K562 (cell line): ENCODE data around the gene MRGPRX3. TPM values are rescaled to one million over a fixed set of nuclear protein-coding genes. Genes with fewer than 3 reads are reported as not detected.

Experiments used
- BHLHE40 ChIP-seq: IDR thresholded peaks from 2 replicates; pipeline ENCODE4 v1.6.1; 2011; ENCODE audit warnings: low read length, improper control_type of control experiment
- BRD4 ChIP-seq: fragments of 200-600 bp; sonication (generic); IDR thresholded peaks from 2 replicates; pipeline ENCODE4 v1.6.1; 2017; ENCODE audit warnings: inconsistent platforms
- FOXA3 ChIP-seq, 2 experiments: fragments of 450-650 bp in 1 of 2; sonication (generic) in 1 of 2; formaldehyde crosslinking; IDR thresholded peaks in 1 of 2; conservative IDR thresholded peaks in 1 of 2; 2 replicates each; pipeline versions ENCODE4 v1.4.0 to v1.8.0; 2020 to 2022; ENCODE audit warnings: mild to moderate bottlenecking in 2 of 2, missing genetic modification reagents in 1 of 2
- FOXP1 ChIP-seq: sonication (generic); formaldehyde crosslinking; IDR thresholded peaks from 2 replicates; pipeline ENCODE4 v1.8.0; 2022; ENCODE audit warnings: mild to moderate bottlenecking, missing genetic modification reagents
- HCFC1 ChIP-seq: IDR thresholded peaks from 2 replicates; pipeline ENCODE4 v1.6.1; 2012; ENCODE audit warnings: low read depth, low read length, improper control_type of control experiment
- KLF1 ChIP-seq: fragments of 450-650 bp; IDR thresholded peaks from 2 replicates; pipeline ENCODE4 v1.6.1; 2016; ENCODE audit warnings: missing genetic modification characterization, missing compliant biosample characterization
- LEF1 ChIP-seq: fragments of 450-650 bp; IDR thresholded peaks from 2 replicates; pipeline ENCODE4 v1.6.1; 2016; ENCODE audit warnings: mild to moderate bottlenecking
- MEIS2 ChIP-seq: fragments of 450-650 bp; IDR thresholded peaks from 2 replicates; pipeline ENCODE4 v1.6.1; 2014; ENCODE audit warnings: mild to moderate bottlenecking; ENCODE audit not compliant: partially characterized antibody
- NRF1 ChIP-seq, 2 experiments: fragments of 450-650 bp; IDR thresholded peaks in 1 of 2; conservative IDR thresholded peaks in 1 of 2; 2 replicates each; pipeline ENCODE4 v1.6.1; 2014; ENCODE audit warnings: mild to moderate bottlenecking in 2 of 2
- PTRF ChIP-seq: fragments of 450-650 bp; IDR thresholded peaks from 2 replicates; pipeline ENCODE4 v1.6.1; 2016; ENCODE audit warnings: mild to moderate bottlenecking, missing genetic modification characterization, missing compliant biosample characterization
- SAFB ChIP-seq: fragments of 200-400 bp; formaldehyde crosslinking; IDR thresholded peaks from 2 replicates; pipeline ENCODE4 v1.6.1; 2017; ENCODE audit warnings: low read depth, low read length, borderline replicate concordance
- SAP30 ChIP-seq: fragments of 200-600 bp; sonication (generic); IDR thresholded peaks from 2 replicates; pipeline ENCODE4 v1.6.1; 2012; ENCODE audit warnings: borderline replicate concordance, low read depth, mild to moderate bottlenecking, moderate library complexity, low read length, control low read depth, inconsistent platforms; ENCODE audit not compliant: insufficient read depth, poor library complexity, severe bottlenecking
- TBP ChIP-seq: optimal IDR thresholded peaks from 2 replicates; pipeline ENCODE3; 2011; ENCODE audit warnings: low read depth, low read length, improper control_type of control experiment
- YY1 ChIP-seq, 3 experiments: IDR thresholded peaks; 2 replicates each; pipeline ENCODE4 v1.6.1; 2011; ENCODE audit warnings: low read length in 2 of 3, mild to moderate bottlenecking in 2 of 3, moderate library complexity in 2 of 3, borderline replicate concordance in 1 of 3, control low read depth in 1 of 3, low read depth in 1 of 3; ENCODE audit not compliant: insufficient read depth in 3 of 3, insufficient replicate concordance in 2 of 3, control insufficient read depth in 1 of 3, insufficient read length in 1 of 3; ENCODE audit errors: extremely low read depth in 1 of 3
- ZBTB7A ChIP-seq: IDR thresholded peaks from 2 replicates; pipeline ENCODE4 v1.6.1; 2011; ENCODE audit warnings: low read depth, mild to moderate bottlenecking, low read length, moderate library complexity, borderline replicate concordance; ENCODE audit not compliant: control insufficient read depth
- ZNF764 ChIP-seq: fragments of 250-450 bp; sonication (Bioruptor Pico); IDR thresholded peaks from 2 replicates; pipeline ENCODE4 v1.4.0; 2020; ENCODE audit warnings: low read depth, mild to moderate bottlenecking, moderate library complexity
- polyA plus RNA-seq, 8 experiments: library from polyadenylated mRNA; depleted of rRNA in 4 of 8; stranded (reverse) in 5 of 8; unstranded in 3 of 8; fragments of >200 nt; fragmentation: Nextera tagmentation in 2 of 8; fragmentation: Illumina TruSeq in 1 of 8; extraction: Ambion mirVana in 2 of 8; extraction: Trizol in 1 of 8; gene quantifications; 2 replicates each; pipeline versions ENCODE4 v1.2.1 to v1.2.3, GENCODE V29; 2011 to 2014; ENCODE audit warnings: inconsistent platforms in 1 of 8, missing spikeins in 1 of 8
- total RNA-seq, 7 experiments: library from RNA; depleted of rRNA in 6 of 7; stranded (reverse); fragments of >200 nt in 6 of 7; fragmentation: Illumina TruSeq in 2 of 7; extraction: Trizol in 2 of 7; gene quantifications; 2 replicates each; pipeline versions ENCODE4 v1.2.1 to v1.2.3, GENCODE V29; 2011 to 2021; ENCODE audit warnings: low replicate concordance in 1 of 7
- TF ChIP-seq, protein P1 (sequence below): fragments of 250-450 bp; sonication (Bioruptor Pico); IDR thresholded peaks from 2 replicates; pipeline ENCODE4 v1.9.0; 2021; ENCODE audit warnings: mild to moderate bottlenecking, inconsistent platforms
- TF ChIP-seq, protein P2 (sequence below): fragments of 450-650 bp; IDR thresholded peaks from 2 replicates; pipeline ENCODE4 v1.6.1; 2017; ENCODE audit warnings: mild to moderate bottlenecking, moderate library complexity
- TF ChIP-seq, protein P3 (sequence below): fragments of 450-650 bp; formaldehyde crosslinking; IDR thresholded peaks from 2 replicates; pipeline ENCODE4 v1.4.0; 2022; ENCODE audit warnings: missing genetic modification characterization
- TF ChIP-seq, protein P4 (sequence below): fragments of 450-650 bp; IDR thresholded peaks from one replicate; pipeline ENCODE4 v1.6.1; 2018; ENCODE audit warnings: mild to moderate bottlenecking, moderate library complexity; ENCODE audit not compliant: partially characterized antibody

MRGPRX3 gene
- total and polyA plus RNA-seq, 9 of the 15 experiments (the other 6 are each of a cell fraction or from before 2014, with no cell fraction given): not detected

DNA sequence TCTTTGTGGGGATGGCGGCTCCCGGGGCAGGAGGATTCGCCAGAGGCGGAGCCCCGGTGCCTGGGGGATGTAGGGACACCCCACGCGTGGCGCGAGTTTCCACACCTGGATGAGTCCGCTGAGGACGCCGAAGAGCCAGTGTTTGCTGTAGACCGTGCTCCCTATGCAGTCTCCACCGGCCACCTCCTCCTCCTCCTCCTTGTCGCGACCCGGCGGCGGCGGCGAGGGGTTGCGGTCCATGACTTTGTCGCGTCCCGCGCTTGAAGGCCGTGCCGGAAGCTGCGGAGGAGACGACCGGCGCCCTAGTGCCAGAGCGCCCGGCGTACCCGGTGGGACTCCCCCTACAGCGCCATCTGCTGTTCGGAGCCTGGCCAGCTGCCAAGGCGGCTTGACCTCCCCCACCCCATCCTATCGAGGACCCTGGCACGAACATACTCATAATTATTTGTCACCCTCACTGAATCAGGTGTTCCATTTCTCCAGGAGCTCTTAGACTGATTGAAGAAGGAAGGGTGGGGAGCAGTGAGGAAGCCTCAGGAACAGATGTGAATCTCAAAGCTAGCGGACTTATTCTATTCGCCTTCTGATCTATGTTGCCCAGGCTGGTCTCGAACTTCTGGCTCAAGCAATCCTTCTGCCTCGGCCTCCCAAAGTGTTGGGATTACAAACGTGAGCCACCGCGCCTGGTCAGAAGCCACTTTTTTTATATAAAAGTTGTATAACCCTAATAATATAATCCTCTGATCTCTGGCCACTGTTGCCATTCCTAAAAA is 26.4 kb upstream of the MRGPRX3 start, which contains the start of gene SAAL1 (continued):
- TF ChIP-seq HCFC1 (peak; percentile 71), PTRF (no peak), TBP (peak; percentile 87), FOXA3 (CRISPR knock-in tag; conservative IDR thresholded peaks at IDR 0.05 in 1 of 2, IDR thresholded peaks at IDR 0.05 in 1 of 2) (peak in 1 of 2 experiments; percentile 11; a peak in 1 of 4 replicates), SAFB (peak; percentile 82), FOXP1 (no peak), ZNF764 (no peak), YY1 (IDR thresholded peaks at IDR 0.05; ENCODE audit: borderline replicate concordance in 1 of 3, control insufficient read depth in 1 of 3, extremely low read depth in 1 of 3, insufficient read depth in 3 of 3, insufficient read length in 1 of 3, insufficient replicate concordance in 2 of 3, low read depth in 1 of 3, low read length in 2 of 3) (peak in 1 of 3 experiments; percentile 59), BHLHE40 (peak; percentile 54), ZBTB7A (peak; percentile 46; the same call in 1 of the 2 replicates), LEF1 (no peak), NRF1 (conservative IDR thresholded peaks at IDR 0.05 in 1 of 2, IDR thresholded peaks at IDR 0.05 in 1 of 2) (0 out of 4 replicates have a peak, but pooled peaks of 1 of the 2 experiments have one; percentile 34), SAP30 (peak; percentile 87), BRD4 (0 out of 2 replicates have a peak, but pooled peaks have one; percentile 57), KLF1 (tag) (peak; percentile 83; the same call in 1 of the 2 replicates), MEIS2 (peak; percentile 32)
- TF ChIP-seq, protein P1, sequence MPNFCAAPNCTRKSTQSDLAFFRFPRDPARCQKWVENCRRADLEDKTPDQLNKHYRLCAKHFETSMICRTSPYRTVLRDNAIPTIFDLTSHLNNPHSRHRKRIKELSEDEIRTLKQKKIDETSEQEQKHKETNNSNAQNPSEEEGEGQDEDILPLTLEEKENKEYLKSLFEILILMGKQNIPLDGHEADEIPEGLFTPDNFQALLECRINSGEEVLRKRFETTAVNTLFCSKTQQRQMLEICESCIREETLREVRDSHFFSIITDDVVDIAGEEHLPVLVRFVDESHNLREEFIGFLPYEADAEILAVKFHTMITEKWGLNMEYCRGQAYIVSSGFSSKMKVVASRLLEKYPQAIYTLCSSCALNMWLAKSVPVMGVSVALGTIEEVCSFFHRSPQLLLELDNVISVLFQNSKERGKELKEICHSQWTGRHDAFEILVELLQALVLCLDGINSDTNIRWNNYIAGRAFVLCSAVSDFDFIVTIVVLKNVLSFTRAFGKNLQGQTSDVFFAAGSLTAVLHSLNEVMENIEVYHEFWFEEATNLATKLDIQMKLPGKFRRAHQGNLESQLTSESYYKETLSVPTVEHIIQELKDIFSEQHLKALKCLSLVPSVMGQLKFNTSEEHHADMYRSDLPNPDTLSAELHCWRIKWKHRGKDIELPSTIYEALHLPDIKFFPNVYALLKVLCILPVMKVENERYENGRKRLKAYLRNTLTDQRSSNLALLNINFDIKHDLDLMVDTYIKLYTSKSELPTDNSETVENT (CRISPR knock-in tag): peak; percentile 94
- TF ChIP-seq, protein P2, sequence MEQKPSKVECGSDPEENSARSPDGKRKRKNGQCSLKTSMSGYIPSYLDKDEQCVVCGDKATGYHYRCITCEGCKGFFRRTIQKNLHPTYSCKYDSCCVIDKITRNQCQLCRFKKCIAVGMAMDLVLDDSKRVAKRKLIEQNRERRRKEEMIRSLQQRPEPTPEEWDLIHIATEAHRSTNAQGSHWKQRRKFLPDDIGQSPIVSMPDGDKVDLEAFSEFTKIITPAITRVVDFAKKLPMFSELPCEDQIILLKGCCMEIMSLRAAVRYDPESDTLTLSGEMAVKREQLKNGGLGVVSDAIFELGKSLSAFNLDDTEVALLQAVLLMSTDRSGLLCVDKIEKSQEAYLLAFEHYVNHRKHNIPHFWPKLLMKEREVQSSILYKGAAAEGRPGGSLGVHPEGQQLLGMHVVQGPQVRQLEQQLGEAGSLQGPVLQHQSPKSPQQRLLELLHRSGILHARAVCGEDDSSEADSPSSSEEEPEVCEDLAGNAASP: no peak
- TF ChIP-seq, protein P3, sequence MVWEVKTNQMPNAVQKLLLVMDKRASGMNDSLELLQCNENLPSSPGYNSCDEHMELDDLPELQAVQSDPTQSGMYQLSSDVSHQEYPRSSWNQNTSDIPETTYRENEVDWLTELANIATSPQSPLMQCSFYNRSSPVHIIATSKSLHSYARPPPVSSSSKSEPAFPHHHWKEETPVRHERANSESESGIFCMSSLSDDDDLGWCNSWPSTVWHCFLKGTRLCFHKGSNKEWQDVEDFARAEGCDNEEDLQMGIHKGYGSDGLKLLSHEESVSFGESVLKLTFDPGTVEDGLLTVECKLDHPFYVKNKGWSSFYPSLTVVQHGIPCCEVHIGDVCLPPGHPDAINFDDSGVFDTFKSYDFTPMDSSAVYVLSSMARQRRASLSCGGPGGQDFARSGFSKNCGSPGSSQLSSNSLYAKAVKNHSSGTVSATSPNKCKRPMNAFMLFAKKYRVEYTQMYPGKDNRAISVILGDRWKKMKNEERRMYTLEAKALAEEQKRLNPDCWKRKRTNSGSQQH (CRISPR knock-in tag): 0 out of 2 replicates have a peak, but pooled peaks have one; percentile 22
- TF ChIP-seq, protein P4, sequence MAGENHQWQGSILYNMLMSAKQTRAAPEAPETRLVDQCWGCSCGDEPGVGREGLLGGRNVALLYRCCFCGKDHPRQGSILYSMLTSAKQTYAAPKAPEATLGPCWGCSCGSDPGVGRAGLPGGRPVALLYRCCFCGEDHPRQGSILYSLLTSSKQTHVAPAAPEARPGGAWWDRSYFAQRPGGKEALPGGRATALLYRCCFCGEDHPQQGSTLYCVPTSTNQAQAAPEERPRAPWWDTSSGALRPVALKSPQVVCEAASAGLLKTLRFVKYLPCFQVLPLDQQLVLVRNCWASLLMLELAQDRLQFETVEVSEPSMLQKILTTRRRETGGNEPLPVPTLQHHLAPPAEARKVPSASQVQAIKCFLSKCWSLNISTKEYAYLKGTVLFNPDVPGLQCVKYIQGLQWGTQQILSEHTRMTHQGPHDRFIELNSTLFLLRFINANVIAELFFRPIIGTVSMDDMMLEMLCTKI: no peak
